SW480 (cell line): ENCODE data around the gene CALY.

Experiments
- DNase-seq: peaks from one replicate; pipeline ENCODE4 v3.0.0-alpha.2; 2016; ENCODE audit warnings: low spot score

The CALY gene

DNA sequence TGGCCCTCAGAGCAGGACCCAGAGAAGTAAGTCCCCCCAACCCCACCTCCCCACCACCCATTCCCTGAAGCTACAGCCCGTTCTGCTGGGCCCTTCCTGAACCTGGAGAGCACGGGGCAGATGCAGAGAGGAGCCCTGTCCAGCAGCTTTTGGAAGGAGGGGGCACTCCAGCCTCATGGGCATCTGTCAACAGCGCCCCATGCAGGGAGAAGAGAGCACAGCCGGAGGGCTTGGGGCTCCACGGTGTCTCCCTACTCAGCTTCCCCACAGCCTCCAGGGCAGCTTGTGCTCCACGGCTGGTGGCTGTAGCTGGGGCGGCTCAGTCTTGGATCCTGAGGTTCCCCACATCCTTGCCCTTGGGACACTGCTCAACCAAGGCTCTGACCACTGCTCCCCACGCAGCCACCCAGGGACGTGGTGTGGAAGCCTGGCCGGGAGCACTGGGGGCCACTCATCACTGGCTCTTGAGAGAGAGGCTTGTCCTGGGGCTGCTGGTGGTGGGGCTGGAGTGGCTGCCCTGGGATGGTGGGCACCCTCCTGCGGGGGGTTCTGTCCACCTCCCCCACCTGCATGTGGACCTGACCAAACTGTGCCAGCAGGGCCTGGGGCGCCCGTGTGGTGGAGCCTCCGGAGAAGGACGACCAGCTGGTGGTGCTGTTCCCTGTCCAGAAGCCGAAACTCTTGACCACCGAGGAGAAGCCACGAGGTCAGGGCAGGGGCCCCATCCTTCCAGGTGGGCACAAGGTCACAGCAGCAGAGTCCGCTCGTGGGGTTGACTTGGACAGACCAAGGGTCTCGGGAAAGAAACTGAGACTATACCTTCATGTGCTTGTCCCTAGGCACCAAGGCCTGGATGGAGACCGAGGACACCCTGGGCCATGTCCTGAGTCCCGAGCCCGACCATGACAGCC, 15.0 kb upstream of the CALY start:
- no peak for DNase-seq

- no peak for DNase-seq
Measured at GRCh38 chr10:133350950-133351329, 14.2 kb upstream of the CALY start.

DNA sequence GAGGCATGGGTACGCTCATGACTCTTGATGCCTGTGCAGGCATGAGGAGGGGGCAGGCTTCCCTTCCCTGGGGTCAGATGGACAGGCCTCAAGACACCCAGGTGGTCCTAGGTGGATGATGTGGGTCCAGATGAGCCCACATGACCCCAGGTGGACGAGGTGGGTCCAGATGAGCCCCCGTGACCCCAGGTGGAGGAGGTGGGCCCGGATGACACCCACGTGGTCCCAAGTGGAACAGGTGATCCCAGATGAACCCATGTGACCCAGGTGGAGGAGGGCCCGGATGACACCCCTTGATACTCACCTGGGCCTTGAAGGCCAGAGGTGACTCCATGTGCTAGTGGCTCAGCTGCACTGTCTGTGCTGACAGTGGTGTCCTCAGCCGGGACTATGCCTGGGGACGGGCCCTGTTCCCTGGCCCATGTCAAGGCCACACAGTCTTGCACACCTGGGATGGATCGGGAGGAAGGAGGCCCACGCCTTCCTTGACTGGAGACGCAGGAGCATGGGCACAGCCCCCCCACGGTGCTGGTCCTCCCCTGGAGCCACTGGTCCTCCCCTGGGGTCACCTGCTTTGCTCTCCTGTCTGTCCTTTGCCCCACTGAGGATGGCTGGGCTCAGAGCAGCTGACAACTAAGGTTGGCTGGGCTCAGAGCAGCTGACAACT, 13.7 kb upstream of the CALY start:
- DNase-seq: no peak

- no peak for DNase-seq
Measured at GRCh38 chr10:133349577-133350011, 12.9 kb upstream of the CALY start.

GRCh38 chr10:133349160-133349568, 12.5 kb upstream of the CALY start:
- DNase-seq: no peak

DNA sequence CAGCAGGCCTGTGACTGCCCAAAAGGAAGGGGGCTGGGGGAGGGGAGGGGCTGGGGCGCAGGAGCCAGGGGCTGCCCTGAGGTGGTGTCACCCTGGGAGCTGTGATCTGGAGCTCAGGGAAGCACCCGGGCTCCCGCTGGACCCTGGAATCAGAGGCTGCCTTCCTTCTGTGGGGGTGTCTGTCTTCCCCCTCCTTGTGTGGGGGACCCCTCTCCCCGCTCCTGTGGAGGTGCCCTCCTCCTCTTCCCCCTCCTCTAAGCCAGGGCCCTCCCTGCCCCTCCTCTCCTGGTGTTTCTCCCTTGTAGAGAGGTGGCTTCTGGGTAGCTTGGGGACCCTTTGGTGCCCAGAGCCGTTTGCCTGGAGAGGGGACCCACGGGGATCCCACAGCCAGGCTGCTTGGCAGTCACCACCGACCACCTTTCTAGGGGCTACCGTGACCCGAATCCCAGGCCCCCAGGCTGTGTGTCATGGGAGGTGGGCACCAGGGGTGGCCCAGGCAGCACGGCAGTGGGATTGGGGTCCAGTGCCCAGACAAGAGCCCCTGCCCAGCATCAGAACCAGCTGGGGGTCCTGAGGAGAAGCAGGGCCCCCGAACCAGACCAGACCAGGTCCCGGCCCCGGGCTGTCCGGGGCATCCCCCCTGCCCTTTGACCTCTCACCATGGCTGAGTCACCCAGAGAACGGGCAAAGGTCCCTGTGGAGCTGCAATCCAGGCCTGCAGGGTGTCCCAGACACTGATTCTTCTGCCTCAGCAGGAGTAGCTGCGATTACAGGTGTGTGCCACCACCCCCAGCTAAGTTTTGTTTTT, 11.2 kb upstream of the CALY start:
- DNase-seq: peak; percentile 32

DNA sequence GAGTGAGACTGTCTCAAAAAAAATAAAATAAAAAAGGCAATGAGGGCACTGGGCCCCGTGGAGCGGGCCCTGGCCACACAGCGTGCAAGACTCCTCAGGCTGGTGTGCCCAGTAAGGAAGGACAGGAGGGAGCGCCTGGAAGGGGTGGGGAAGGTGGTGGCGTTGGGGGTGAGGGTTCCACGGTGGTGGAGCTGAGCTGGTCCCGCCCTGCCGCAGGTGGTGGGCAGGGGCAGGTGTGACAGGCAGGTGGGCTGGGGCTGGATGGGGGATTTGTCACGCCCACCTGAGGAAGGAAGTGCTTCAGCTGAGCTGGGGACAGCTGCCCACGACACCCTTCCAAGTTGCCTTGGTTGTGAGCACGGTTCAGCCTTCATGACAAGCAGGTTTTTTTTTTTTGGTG, 9.7 kb upstream of the CALY start:
- DNase-seq: no peak

- no peak for DNase-seq
Measured at GRCh38 chr10:133344236-133344635, 7.5 kb upstream of the CALY start.

DNA sequence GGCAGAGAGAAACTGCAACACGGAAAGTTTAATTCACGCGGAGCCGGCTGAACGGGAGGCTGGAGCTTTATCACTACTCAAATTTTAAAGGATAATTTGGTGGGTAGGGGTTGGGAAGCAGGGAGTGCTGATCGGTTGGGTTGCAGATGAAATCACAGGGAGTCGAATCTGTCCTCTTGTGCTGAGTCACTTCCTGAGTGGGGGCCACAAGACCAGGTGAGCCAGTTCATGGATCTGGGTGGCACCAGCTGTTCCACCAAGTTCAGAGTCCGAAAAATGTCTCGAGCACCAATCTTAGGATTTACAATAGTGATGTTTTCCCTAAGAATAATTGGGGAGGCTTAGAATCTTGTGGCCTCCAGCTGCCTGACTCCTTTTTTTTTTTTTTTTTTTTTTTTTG, 6.9 kb upstream of the CALY start:
- DNase-seq: peak; percentile 59

GRCh38 chr10:133342942-133343341, 6.2 kb upstream of the CALY start:
- DNase-seq: no peak

- no peak for DNase-seq
Measured at GRCh38 chr10:133341983-133342382, 5.3 kb upstream of the CALY start.

- no peak for DNase-seq
Measured at GRCh38 chr10:133339708-133340380, 3.1 kb upstream of the CALY start.

GRCh38 chr10:133338080-133339071, 1.7 kb upstream of the CALY start:
- no peak for DNase-seq

DNA sequence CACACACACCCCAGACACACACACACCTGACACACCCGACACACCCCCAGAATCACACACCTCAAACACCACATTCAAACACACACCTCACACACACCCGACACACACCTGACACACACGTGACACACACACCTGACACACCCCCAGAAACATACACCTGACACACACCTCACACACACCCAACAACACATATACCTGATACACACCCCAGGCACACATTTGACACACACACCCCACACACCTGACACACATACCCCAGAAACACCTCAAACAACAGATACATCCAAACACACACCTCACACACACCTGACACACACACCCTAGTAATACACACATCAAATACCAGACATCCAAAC, 652 bp upstream of the CALY start:
- DNase-seq: no peak

DNA sequence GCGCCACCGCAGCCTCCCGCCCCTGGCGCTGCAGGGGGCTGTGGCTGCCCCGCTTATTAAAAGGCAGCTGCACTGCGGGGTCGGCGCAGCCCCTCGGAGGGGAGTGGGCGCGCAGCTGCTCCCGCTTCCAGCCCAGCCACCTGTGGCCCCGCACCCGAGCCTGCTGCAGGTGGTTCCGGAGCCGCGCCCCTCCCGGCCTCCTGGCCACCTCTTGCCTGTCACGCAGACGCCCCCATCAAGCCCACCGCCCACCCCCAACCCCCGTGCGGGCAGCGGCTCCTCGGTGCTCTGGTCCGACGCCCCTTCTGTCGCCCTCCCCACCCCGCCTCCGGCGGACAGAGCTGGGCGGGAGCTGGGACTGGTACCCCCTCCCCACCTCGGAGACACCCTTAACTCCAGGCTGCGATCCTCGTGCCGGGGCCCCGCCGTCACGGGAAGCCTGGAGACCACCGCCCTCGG, 549 bp downstream of the CALY start:
- DNase-seq: no peak

DNA sequence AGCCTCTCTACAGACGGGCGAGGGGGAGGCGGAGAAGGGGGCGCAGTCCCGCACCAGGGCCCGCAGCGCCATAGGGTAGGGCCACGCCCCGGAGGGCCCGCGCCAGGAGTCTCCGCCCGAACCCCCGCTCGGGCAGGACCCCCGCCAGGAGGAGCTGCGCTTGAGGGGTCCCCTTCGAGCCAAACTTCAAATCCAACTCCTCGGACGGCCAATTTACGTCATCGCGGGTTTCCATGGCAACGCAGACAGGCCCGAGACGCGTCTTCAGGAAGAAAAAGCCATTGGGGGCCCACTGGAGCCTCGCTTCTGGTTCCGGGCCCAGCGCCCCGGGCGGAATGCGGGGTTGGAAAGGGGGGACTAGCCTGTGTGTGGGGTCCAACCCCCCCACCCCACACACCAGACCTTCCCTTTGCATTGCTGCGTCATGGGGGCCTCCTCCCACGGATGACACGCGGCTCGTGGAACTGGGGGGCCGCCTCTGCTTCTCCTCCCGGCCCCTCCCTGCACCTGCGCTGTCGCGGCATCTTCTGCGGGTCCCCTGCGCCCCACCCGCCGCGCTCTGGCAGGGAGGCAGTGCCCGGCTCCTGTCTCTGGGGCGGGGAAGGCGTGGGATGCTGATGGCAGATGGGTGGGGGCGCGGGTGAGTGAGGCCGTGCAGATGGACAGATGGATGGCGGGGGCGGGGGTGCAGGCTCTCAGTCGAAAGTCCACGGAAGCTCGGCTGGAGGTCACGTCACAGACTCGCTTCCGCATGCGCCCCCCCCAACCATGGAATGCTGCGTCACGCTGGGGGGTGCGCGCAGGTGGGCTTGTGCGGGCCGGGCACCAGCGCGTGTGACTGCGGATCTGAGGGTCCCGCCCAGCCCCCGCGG, 1.2 kb downstream of the CALY start:
- DNase-seq: peak; percentile 44

DNA sequence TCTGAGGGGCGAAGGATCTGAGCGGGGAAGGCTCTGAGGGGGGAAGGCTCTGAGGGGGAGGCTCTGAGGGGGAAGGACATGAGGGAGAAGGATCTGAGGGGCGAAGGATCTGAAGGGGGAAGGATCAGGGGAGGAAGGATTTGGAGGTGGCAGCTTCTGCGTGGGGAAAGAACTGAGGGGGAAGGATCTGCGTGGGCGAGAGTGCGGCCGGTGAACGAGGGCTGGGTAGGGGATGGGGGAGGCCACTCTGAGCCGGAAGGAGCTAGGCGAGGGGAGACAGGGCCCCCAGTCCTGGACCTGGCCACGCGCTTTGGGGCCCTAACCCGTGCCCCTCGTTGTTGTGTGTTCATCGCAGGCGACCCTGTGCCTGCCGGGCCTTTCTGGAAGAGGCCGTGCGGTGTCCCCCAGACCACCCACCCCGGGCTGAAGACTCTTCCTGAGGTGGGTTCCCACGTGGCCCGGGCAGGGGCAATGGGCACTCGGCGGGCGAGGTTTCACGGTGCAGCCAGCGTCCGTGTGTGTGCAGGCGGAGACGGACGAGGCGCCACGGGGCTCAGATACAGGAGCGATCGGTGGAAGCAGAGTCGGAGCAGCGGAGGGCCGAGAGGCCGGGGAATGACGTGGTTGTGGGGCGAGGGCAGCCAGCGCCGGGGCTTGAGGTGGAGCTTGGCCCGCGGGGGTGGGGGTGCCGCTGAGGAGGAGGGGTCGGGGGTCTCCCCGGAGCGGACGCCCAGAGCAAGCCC, 2.0 kb downstream of the CALY start:
- no peak for DNase-seq

DNA sequence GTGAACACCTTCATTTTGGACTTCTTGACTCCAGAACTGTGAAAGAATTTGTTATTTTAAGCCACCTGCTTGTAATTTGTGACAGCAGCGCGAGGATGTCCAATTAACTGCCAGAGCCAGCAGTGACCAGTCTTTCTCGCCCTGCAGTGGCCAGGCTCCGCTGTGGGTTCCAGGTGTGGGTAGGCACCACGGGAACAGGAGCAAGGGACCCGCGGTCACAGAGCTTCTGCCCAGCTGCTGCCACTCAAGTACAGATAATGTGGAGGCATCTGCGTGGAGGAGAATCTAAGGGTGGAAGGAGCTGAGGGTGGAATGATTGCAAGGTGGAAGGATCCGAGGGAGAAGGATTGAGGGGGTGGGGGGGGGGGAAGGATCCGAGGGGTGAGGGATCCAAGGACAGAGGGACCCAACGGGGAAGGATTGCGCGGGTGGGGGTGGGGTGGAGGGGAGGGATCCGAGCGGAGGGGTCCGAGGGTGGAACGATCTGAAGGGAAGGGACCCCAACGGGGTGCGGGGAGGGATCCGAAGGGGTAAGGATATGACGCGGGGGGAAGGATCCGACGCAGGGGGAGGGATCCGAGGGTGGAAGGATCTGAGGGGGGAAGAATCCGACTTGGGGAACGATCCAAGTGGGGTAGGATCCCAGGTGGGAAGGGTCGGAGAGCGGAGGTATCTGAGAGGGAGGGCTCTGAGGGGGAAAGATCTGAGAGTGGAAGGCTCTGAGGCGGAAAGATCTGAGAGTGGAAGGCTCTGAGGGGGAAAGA, 3.6 kb downstream of the CALY start:
- DNase-seq: no peak
